GM12864 (cell line): Measurements from ENCODE around the gene SLC35G3.
"Not testable (repeated sequence)": the region's sequence is repeated elsewhere in the genome, so short reads cannot be mapped to it uniquely, and the experiment has no call there.

Experiments used
- DNase-seq: peaks from one replicate; pipeline ENCODE4 v3.0.0-alpha.2; 2011; ENCODE audit warnings: low read depth
- H3K4me3 ChIP-seq: 2 replicates; pipeline ENCODE4 v1.5.1; 2011; ENCODE audit warnings: mild to moderate bottlenecking, low read depth, low read length, control low read depth
- TF ChIP-seq, protein P1 (sequence below): IDR thresholded peaks from 2 replicates; pipeline ENCODE4 v1.5.1; 2011; ENCODE audit warnings: low read depth, mild to moderate bottlenecking, moderate library complexity, low read length, control low read depth, inconsistent platforms; ENCODE audit errors: missing control alignments

Gene SLC35G3

GRCh38 chr17:35238821-35239220 lies 44.6 kb upstream of the SLC35G3 start:
- no peak for DNase-seq
- H3K4me3 ChIP-seq, result no peak overlapping the region
- TF ChIP-seq, protein P1, sequence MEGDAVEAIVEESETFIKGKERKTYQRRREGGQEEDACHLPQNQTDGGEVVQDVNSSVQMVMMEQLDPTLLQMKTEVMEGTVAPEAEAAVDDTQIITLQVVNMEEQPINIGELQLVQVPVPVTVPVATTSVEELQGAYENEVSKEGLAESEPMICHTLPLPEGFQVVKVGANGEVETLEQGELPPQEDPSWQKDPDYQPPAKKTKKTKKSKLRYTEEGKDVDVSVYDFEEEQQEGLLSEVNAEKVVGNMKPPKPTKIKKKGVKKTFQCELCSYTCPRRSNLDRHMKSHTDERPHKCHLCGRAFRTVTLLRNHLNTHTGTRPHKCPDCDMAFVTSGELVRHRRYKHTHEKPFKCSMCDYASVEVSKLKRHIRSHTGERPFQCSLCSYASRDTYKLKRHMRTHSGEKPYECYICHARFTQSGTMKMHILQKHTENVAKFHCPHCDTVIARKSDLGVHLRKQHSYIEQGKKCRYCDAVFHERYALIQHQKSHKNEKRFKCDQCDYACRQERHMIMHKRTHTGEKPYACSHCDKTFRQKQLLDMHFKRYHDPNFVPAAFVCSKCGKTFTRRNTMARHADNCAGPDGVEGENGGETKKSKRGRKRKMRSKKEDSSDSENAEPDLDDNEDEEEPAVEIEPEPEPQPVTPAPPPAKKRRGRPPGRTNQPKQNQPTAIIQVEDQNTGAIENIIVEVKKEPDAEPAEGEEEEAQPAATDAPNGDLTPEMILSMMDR, result no peak

- no peak for DNase-seq
- H3K4me3 ChIP-seq, result no peak overlapping the region
- TF ChIP-seq, protein P1, result no peak
These were observed 42.6 kb upstream of the SLC35G3 start for GRCh38 chr17:35236821-35237220.

GRCh38 chr17:35235917-35236316 lies 41.7 kb upstream of the SLC35G3 start:
- TF ChIP-seq, protein P1, result no peak
- DNase-seq, result no peak

DNA sequence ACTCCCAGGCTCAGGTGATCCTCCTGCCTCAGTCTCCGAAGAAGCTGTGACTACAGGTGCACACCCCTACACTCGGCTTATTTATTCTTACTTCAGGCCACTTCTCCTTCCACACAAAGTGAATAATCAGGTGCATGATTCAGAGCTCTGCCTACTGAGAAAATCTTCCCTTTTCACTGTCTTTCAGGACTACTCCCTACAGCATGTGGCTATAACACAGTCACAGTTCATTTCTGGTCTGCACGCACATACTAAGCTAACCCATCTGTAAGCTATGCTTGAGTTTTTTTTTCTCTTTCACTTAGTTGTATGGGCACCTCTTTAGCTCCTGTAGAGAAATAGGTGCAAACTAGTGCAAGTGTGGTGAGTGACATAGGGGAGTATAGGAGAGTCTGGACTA lies 41.1 kb upstream of the SLC35G3 start:
- DNase-seq, result no peak
- H3K4me3 ChIP-seq, result no peak overlapping the region
- TF ChIP-seq, protein P1, result no peak

More at GRCh38 chr17:35235917-35236316, 41.7 kb upstream of the SLC35G3 start:
- H3K4me3 ChIP-seq, result no peak overlapping the region

DNA sequence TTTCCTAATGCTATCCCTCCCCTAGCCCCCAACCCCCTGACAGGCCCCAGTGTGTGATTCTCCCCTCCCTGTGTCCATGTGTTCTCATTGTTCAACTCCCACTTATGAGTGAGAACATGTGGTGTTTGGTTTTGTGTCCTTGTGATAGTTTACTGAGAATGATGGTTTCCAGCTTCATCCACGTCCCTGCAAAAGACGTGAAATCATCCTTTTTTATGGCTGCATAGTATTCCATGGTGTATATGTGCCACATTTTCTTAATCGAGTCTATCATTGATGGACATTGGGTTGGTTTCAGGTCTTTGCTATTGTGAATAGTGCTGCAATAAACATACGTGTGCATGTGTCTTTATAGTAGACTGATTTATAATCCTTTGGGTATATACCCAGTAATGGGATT lies 40.1 kb upstream of the SLC35G3 start:
- not testable (repeated sequence) for DNase-seq, H3K4me3 ChIP-seq

- no peak overlapping the region for H3K4me3 ChIP-seq
- no peak for DNase-seq
- TF ChIP-seq, protein P1, result no peak
These were observed 35.4 kb upstream of the SLC35G3 start for GRCh38 chr17:35229638-35230037.

DNA sequence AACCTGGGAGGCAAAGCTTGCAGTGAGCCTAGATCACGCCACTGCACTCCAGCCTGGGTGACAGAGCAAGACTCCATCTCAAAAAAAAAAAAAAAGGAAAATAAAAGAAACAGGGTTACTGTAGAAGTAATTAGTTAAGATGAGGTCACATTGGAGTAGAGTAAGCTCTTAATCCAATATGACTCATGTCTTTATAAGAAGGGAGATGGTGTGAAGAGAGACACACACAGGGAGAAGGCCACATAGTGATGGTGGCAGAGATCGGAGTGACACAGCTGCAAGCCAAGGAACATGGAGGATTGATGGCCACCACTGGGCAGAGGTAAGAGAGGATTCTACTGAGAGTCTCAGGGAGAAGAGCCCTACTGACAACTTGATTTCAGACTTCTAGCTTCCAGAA lies 33.4 kb upstream of the SLC35G3 start:
- no peak overlapping the region for H3K4me3 ChIP-seq
- no peak for DNase-seq
- TF ChIP-seq, protein P1, result no peak

- TF ChIP-seq, protein P1, result no peak
- no peak for DNase-seq
- no peak overlapping the region for H3K4me3 ChIP-seq
These were observed 30.2 kb upstream of the SLC35G3 start for GRCh38 chr17:35224436-35224835.
